Lung (tissue), 12 donors: Measurements from ENCODE around the gene NFIA. TPM values are rescaled to one million over a fixed set of nuclear protein-coding genes. Genes with fewer than 3 reads are reported as not detected.

Experiments
- ATAC-seq: fragments of 200-7000 bp; cut with Tn5 transposase; one replicate; pipeline ENCODE4 v1.9.1; 2020; ENCODE audit warnings: moderate number of reproducible peaks; ENCODE audit not compliant: insufficient read depth, low FRiP score
- DNase-seq, 3 donors: peaks; one replicate each; pipeline ENCODE4 v3.0.0-alpha.2; 2013 to 2017
- H3K27ac ChIP-seq, 2 donors: one replicate each; pipeline ENCODE4 v1.5.1; 2013; ENCODE audit warnings: mild to moderate bottlenecking in 2 of 2, moderate library complexity in 2 of 2, control low read depth in 1 of 2, inconsistent platforms in 1 of 2, low read depth in 1 of 2, low read length in 1 of 2
- H3K27me3 ChIP-seq, 3 donors: one replicate each; pipeline ENCODE4 v1.5.1; 2013; ENCODE audit warnings: low read length in 2 of 3; ENCODE audit not compliant: control insufficient read depth in 3 of 3, insufficient read depth in 3 of 3
- H3K36me3 ChIP-seq, 4 donors: one replicate each; pipeline ENCODE4 v1.5.1; 2013; ENCODE audit warnings: low read length in 4 of 4, mild to moderate bottlenecking in 1 of 4, moderate library complexity in 1 of 4; ENCODE audit not compliant: control insufficient read depth in 4 of 4, insufficient read depth in 4 of 4
- H3K4me1 ChIP-seq, 5 donors: one replicate each; pipeline ENCODE4 v1.5.1; 2013; ENCODE audit warnings: low read length in 5 of 5, mild to moderate bottlenecking in 2 of 5, moderate library complexity in 1 of 5; ENCODE audit not compliant: control insufficient read depth in 5 of 5, insufficient read depth in 5 of 5
- H3K4me3 ChIP-seq: one replicate; pipeline ENCODE4 v1.5.1; 2013; ENCODE audit warnings: mild to moderate bottlenecking, control low read depth, moderate library complexity
- H3K9ac ChIP-seq, 2 donors: one replicate each; pipeline ENCODE4 v1.5.1; 2013; ENCODE audit warnings: low read length in 2 of 2, control low read depth in 1 of 2; ENCODE audit not compliant: insufficient read depth in 1 of 2
- H3K9me3 ChIP-seq, 4 donors: one replicate each; pipeline ENCODE4 v1.5.1; 2013; ENCODE audit warnings: low read length in 3 of 4, mild to moderate bottlenecking in 1 of 4, moderate library complexity in 1 of 4; ENCODE audit not compliant: control insufficient read depth in 4 of 4, insufficient read depth in 3 of 4
- CTCF ChIP-seq: IDR thresholded peaks from 2 replicates; pipeline ENCODE4 v1.5.1; 2012; ENCODE audit warnings: mild to moderate bottlenecking; ENCODE audit errors: control extremely low read depth, extremely low read depth
- WGBS, 2 donors: extraction: QIAGEN DNeasy Blood & Tissue Kit; methylation state at CpG; one replicate each; pipeline ENCODE4 v1.1.7; 2013; 5-methylcytosine and 5-hydroxymethylcytosine counted together
- polyA plus RNA-seq, 2 donors: library from polyadenylated mRNA; stranded (reverse); fragments of 200-250 nt; gene quantifications; one replicate each; pipeline ENCODE4 v1.2.1, GENCODE V29; 2013
- total RNA-seq, 2 donors: library from RNA; depleted of rRNA in 1 of 2; stranded (reverse); fragments of >200 nt in 1 of 2; gene quantifications; one replicate each; pipeline ENCODE4 v1.2.1, GENCODE V29; 2014 to 2021
- donor health status: control.
- donor health status: control.
- donor health status: Bipolar disorder and iron deficiency.
- donor health status: healthy.
- donor health status: DM: yes; HTN: yes; CAD: no.

The NFIA gene
- total and polyA plus RNA-seq, 4 donors = 3.0 to 63.4 (median 34.2) TPM

- no peaks in the 10 kb centered on the region for H3K9me3 ChIP-seq
- H3K27ac ChIP-seq = no peak overlapping the region
- H3K4me1 ChIP-seq = peaks cover 8 to 35% (median 19%) of the 10 kb centered on the region in 5 donors
- H3K27me3 ChIP-seq = no peaks in the 10 kb centered on the region
- no peak for TF ChIP-seq CTCF
- no peak overlapping the region for H3K4me3 ChIP-seq
- DNase-seq (no peak), ATAC-seq (no peak)
- no peaks in the 10 kb centered on the region for H3K36me3 ChIP-seq
- 49 to 72% methylated on average over 1 of the region's 1 CpG for WGBS, 2 donors
- H3K9ac ChIP-seq = no peak overlapping the region
Observed at GRCh38 chr1:61142043-61142440, 59.7 kb downstream of the NFIA start.

GRCh38 chr1:61142726-61143500, 60.6 kb downstream of the NFIA start:
- DNase-seq (no peak), ATAC-seq (no peak)
- H3K9me3 ChIP-seq = no peaks in the 10 kb centered on the region
- no peak for TF ChIP-seq CTCF
- peak overlapping the region in 1 of 2 donors; percentile 11 for H3K27ac ChIP-seq
- H3K4me1 ChIP-seq = peaks cover 8 to 35% (median 19%) of the 10 kb centered on the region in 5 donors
- H3K36me3 ChIP-seq = no peaks in the 10 kb centered on the region
- no peak overlapping the region for H3K9ac ChIP-seq
- H3K27me3 ChIP-seq = no peaks in the 10 kb centered on the region
- no peak overlapping the region for H3K4me3 ChIP-seq
- 58 to 75% methylated on average over 11 of the region's 11 CpGs for WGBS, 2 donors

GRCh38 chr1:61143821-61144424, 61.6 kb downstream of the NFIA start:
- DNase-seq (no peak), ATAC-seq (no peak)
- H3K4me1 ChIP-seq = peaks cover 9 to 35% (median 19%) of the 10 kb centered on the region in 5 donors
- TF ChIP-seq CTCF = no peak
- 80 to 92% methylated on average over 5 of the region's 5 CpGs for WGBS, 2 donors
- H3K27ac ChIP-seq = peak overlapping the region in 1 of 2 donors; percentile 11
- H3K9me3 ChIP-seq = no peaks in the 10 kb centered on the region
- H3K9ac ChIP-seq = no peak overlapping the region
- H3K27me3 ChIP-seq = no peaks in the 10 kb centered on the region
- H3K36me3 ChIP-seq = no peaks in the 10 kb centered on the region
- H3K4me3 ChIP-seq = no peak overlapping the region
